Right renal cortex interstitium (tissue), 3 donors: ENCODE data around the gene ARR3. TPM values are rescaled to one million over a fixed set of nuclear protein-coding genes. Genes with fewer than 3 reads are reported as not detected.
A peak's percentile ranks its signal among the peaks of the same experiment; 100 is the strongest.
"Not testable (repeated sequence)": the region's sequence is repeated elsewhere in the genome, so short reads cannot be mapped to it uniquely, and the experiment has no call there.

Source experiments
- DNase-seq, 3 donors: peaks; one replicate each; pipeline ENCODE4 v3.0.0-alpha.2; 2013; ENCODE audit warnings: low read depth in 3 of 3, low spot score in 2 of 3
- polyA plus RNA-seq, 3 donors: library from polyadenylated mRNA; unstranded; fragments of 120-200 nt; gene quantifications; one replicate each; pipeline ENCODE4 v1.2.1, GENCODE V29; 2013; ENCODE audit not compliant: insufficient read length in 3 of 3

ARR3 gene
- polyA plus RNA-seq, 3 donors = 0.20 to 0.50 (median 0.43) TPM

- DNase-seq = no peak
Measured at GRCh38 chrX:70279081-70279480, 10.9 kb downstream of the ARR3 start.

- DNase-seq = no peak
Measured at GRCh38 chrX:70280573-70280972, 12.4 kb downstream of the ARR3 start.

DNA sequence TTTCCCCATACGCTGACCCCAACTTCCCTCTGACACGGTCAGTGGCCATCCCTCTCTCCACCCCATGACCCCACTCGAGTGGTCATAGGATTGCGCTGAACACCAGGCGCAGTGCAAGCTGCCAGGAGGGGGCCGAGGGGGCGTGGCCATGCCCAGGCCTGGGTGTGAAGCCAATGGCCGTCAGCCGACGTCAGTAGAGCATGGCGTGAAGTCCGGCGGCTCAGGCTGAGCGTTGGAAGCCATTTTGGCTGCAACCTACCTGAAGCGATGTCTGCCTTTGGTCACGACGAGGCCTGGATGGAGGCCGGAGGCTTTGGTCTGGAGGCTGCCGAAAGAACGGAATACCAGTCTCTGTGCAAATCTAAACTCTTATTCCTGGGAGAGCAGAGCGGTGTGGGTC is 13.8 kb downstream of the ARR3 start, which contains the start of gene RAB41:
TSS of gene RAB41 (plus strand) at position 222 of the 400 bp plus-strand sequence. CDS start at position 268, 46 bp downstream.
- DNase-seq = no peak

DNA sequence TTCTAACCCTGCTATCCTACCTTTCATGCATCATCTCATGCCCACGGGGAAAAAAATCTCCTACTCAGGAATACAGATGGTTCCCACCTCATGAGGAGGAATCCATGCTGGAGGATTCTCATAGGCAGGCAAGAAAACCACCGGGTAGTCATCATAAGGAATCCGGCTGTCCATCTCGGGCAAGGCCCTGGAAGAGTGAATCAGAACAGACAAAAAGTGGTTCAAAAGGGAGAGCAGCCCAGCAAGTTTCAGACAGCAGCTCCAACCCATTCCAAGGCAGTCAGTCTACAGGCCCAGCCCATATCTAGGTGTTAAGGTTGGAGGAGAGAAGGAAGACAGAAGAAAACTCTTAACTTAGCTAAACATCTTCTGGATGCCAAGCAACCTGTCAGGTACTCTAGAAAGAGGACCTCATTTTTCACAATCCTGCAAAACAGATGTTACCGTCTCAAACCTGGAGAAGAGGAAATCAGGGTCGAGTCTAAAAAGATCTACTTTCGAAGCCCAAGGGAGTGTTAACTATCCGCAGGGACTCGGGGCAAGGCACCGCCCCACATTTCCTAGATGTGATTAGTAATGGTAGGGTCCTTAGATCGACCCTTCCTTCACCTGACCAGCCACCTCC is 21.1 kb downstream of the ARR3 start:
- DNase-seq = no peak

GRCh38 chrX:70289793-70290770 is 21.9 kb downstream of the ARR3 start, which contains the start of the genes KIF4A and PDZD11:
Gene KIF4A, plus strand, starts transcription at chrX:70290104. Its CDS starts 355 bp downstream, at chrX:70290459.
Gene PDZD11, minus strand, starts transcription at chrX:70289927. Its CDS starts 586 bp downstream, at chrX:70289341.
- DNase-seq = peak; percentile 43 to 64 (median 54)

DNA sequence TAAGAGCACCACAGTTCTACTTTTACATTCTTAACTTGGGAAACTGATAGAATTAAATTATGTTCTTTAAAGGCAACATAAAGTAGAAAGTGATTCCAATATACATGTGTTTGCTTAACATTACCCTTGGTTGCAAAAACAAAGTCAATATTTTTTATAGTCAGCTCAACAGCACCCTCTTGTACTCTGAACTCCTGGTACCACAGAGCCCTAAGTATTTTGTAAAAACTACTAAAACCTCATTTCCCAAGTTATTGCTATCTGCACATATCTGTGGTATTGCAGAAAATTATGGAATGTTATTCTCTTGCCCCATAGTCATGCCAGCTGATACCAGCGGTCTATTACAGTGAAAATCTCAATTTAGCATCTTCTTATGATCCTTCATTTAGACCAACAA is 24.7 kb downstream of the ARR3 start:
- no peak for DNase-seq

DNA sequence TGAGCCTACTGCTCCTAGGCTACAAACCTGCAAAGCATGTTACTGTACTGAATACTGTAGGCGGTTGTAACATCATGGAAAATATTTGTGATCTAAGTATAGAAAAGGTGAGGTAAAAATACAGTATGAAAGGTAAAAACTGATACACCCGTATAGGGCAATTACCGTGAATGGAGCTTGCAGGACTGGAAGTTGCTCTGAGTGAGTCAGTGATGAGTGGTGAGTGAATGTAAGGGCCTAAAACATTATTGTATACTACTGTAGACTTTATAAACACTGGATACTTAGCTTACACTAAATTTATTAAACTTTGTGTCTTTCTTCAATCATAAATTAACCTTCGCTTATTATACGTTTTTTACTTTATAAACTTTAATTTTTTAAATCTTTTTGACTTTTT is 25.5 kb downstream of the ARR3 start:
- DNase-seq = no peak

GRCh38 chrX:70301716-70302115 is 33.6 kb downstream of the ARR3 start:
- DNase-seq = no peak

- DNase-seq = no peak
Measured at GRCh38 chrX:70313503-70313902, 45.4 kb downstream of the ARR3 start.

DNA sequence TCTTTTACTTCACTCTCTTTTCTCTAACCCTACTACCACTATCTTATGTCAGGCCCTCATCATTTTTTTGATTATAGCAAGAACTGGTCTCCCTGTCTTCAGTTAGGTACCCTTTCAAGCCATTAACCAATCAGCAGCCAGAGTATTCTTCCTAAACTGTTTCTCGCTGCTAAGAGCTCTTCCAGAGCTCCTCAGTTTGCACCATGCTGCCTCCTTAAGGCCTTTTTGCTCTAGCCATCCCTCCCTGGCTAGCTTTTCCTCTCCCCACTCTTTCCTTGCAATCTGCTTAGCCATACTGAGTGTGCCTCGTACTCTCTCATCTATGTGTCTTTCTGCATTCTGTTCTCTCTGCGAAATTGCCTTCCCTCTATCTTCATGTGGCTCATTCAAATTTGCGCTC is 54.6 kb downstream of the ARR3 start:
- no peak for DNase-seq

DNA sequence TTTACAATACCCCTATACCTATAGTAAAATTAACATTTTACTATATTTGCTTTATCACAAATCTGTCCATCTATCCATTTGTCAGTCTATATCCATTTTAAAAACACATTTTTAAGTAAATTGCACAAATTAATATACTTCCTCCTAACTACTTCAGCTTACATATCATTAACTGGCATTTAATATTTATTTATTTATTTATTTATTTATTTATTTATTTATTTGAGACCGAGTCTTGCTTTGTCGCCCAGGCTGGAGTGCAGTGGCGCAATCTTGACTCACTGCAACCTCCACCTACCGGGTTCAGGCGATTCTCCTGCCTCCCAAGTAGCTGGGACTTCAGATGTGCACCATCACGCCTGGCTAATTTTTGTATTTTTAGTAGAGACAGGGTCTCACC is 55.5 kb downstream of the ARR3 start:
- not testable (repeated sequence) for DNase-seq

DNA sequence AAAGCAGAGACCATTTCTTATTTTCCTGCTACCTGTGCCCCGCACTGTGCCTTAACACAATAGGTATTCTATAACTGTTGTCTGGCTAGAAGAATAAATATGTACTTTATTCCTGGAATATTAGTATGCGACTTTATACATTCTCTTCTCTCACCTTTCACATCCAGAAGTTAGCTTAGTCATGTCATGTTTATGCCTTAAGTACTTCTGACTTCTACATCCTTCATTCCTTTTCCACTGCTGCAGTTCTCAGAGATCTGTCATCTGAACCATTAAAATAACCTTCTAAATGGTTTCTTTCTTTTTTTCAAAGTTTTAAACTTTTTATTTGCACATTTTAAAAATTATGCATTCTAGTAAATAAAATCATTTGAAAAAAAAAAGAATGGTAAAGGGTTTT is 56.2 kb downstream of the ARR3 start:
- no peak for DNase-seq

DNA sequence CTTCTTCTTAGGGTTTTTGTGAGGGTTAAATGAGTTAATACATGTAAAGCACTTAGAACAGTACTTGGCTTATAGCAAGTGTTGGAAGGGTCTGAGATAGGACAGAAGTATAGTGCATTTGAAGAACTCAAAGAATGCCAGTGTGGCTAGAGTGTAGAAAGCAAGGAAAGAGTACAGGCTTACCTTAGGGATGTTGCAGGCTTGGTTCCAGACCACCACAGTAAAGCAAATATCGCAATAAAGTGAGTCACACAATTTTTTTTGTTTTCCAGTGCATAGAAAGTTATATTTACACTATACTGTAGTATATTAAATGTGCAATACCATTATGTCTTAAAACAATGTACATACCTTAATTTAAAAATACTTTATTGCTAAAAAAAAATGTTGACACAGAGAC is 63.0 kb downstream of the ARR3 start:
- DNase-seq = no peak

Other genes starting within 250 kb of the ARR3 start
- gene AWAT2, start 218.4 kb upstream of the ARR3 start, polyA plus RNA-seq = not detected
- gene OTUD6A, start 205.9 kb upstream of the ARR3 start, polyA plus RNA-seq = not detected
- 100 to 1,000 TPM; 115 to 121 (median 117) TPM for gene IGBP1, start 134.9 kb upstream of the ARR3 start, polyA plus RNA-seq
- not detected for gene DGAT2L6, start 90.9 kb upstream of the ARR3 start, polyA plus RNA-seq
- not detected for gene AWAT1, start 33.7 kb upstream of the ARR3 start, polyA plus RNA-seq
- gene P2RY4, start 8.1 kb upstream of the ARR3 start, polyA plus RNA-seq = under 1 TPM in 2 of 3 donors, not detected in 1; 0.16 to 0.18 TPM
- gene RAB41, start 13.8 kb downstream of the ARR3 start, polyA plus RNA-seq = 1 to 10 TPM in 1 of 3 donors, under 1 TPM in 2; 0.86 to 1.0 (median 0.93) TPM
- 10 to 100 TPM; 63.1 to 67.8 (median 64.0) TPM for gene PDZD11, start 21.6 kb downstream of the ARR3 start, polyA plus RNA-seq
- gene KIF4A, start 21.8 kb downstream of the ARR3 start, polyA plus RNA-seq = 10 to 100 TPM; 17.6 to 20.1 (median 18.2) TPM
- gene GDPD2, start 155.0 kb downstream of the ARR3 start, polyA plus RNA-seq = 1 to 10 TPM; 1.1 to 1.5 (median 1.3) TPM
- gene DLG3, start 176.5 kb downstream of the ARR3 start, polyA plus RNA-seq = 10 to 100 TPM; 40.2 to 45.3 (median 44.8) TPM